Measurements from ENCODE around the gene CCL13. TPM values are rescaled to one million over a fixed set of nuclear protein-coding genes. Genes with fewer than 3 reads are reported as not detected.

The CCL13 gene
- total and polyA plus RNA-seq, 4 donors = 0.12 to 0.84 TPM; not detected in 2

DNA sequence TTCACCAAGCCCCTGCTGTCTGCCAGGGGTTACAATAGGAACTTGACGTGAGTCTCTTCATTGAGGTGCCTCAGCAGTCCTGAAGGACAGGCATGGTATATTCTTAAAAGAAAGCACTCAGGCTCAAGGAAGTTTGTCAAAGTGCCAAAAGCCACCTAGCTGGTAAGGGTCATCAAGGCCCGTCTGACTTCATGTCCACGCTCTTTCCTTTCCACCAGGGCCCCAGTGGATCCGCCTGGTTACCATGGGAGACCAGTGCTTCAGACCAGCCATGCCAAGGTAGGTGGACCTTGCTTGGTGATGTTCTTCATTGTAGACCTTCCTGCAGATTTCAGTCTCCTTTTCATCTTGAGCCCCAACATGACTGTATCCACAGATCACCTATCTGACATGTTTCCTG lies 34.4 kb downstream of the CCL13 start:
- Histone ChIP-seq H3K9ac (ENCODE audit: low read depth in 1 of 2, low read length in 2 of 2) (no peak overlapping the region), H3K4me1 (ENCODE audit: control insufficient read depth in 4 of 4, insufficient read depth in 4 of 4, low read length in 3 of 4) (no peaks in the 10 kb centered on the region), H3K27me3 (ENCODE audit: control insufficient read depth in 4 of 4, insufficient read depth in 4 of 4, low read length in 3 of 4) (peaks cover 0 to 4% (median 0%) of the 10 kb centered on the region in 4 donors), H3K4me3 (ENCODE audit: low read depth in 1 of 3, low read length in 3 of 3) (no peak overlapping the region), H3K27ac (ENCODE audit: low read depth in 1 of 2, low read length in 2 of 2) (no peak overlapping the region), H3K9me3 (ENCODE audit: control insufficient read depth in 4 of 4, low read length in 3 of 4) (no peaks in the 10 kb centered on the region), H3K36me3 (ENCODE audit: control insufficient read depth in 4 of 4, insufficient read depth in 3 of 4, low read depth in 1 of 4, low read length in 3 of 4) (no peaks in the 10 kb centered on the region)
- TF ChIP-seq GABPA (IDR thresholded peaks at IDR 0.05 in 1 of 2, conservative IDR thresholded peaks at IDR 0.05 in 1 of 2) = no peak
- no peak for TF ChIP-seq SP1 (IDR thresholded peaks at IDR 0.05)
- no peak for TF ChIP-seq RXRA (IDR thresholded peaks at IDR 0.05)
- TF ChIP-seq, protein P1, sequence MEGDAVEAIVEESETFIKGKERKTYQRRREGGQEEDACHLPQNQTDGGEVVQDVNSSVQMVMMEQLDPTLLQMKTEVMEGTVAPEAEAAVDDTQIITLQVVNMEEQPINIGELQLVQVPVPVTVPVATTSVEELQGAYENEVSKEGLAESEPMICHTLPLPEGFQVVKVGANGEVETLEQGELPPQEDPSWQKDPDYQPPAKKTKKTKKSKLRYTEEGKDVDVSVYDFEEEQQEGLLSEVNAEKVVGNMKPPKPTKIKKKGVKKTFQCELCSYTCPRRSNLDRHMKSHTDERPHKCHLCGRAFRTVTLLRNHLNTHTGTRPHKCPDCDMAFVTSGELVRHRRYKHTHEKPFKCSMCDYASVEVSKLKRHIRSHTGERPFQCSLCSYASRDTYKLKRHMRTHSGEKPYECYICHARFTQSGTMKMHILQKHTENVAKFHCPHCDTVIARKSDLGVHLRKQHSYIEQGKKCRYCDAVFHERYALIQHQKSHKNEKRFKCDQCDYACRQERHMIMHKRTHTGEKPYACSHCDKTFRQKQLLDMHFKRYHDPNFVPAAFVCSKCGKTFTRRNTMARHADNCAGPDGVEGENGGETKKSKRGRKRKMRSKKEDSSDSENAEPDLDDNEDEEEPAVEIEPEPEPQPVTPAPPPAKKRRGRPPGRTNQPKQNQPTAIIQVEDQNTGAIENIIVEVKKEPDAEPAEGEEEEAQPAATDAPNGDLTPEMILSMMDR (IDR thresholded peaks at IDR 0.05; ENCODE audit: low read depth, low read length, missing input control) = no peak
- TF ChIP-seq YY1 (IDR thresholded peaks at IDR 0.05) = no peak
- no peak for TF ChIP-seq HNF4G (IDR thresholded peaks at IDR 0.05)
- TF ChIP-seq, protein P2, sequence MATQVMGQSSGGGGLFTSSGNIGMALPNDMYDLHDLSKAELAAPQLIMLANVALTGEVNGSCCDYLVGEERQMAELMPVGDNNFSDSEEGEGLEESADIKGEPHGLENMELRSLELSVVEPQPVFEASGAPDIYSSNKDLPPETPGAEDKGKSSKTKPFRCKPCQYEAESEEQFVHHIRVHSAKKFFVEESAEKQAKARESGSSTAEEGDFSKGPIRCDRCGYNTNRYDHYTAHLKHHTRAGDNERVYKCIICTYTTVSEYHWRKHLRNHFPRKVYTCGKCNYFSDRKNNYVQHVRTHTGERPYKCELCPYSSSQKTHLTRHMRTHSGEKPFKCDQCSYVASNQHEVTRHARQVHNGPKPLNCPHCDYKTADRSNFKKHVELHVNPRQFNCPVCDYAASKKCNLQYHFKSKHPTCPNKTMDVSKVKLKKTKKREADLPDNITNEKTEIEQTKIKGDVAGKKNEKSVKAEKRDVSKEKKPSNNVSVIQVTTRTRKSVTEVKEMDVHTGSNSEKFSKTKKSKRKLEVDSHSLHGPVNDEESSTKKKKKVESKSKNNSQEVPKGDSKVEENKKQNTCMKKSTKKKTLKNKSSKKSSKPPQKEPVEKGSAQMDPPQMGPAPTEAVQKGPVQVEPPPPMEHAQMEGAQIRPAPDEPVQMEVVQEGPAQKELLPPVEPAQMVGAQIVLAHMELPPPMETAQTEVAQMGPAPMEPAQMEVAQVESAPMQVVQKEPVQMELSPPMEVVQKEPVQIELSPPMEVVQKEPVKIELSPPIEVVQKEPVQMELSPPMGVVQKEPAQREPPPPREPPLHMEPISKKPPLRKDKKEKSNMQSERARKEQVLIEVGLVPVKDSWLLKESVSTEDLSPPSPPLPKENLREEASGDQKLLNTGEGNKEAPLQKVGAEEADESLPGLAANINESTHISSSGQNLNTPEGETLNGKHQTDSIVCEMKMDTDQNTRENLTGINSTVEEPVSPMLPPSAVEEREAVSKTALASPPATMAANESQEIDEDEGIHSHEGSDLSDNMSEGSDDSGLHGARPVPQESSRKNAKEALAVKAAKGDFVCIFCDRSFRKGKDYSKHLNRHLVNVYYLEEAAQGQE (IDR thresholded peaks at IDR 0.05) = no peak
- no peak for TF ChIP-seq JUND (IDR thresholded peaks at IDR 0.05)
- no peak for TF ChIP-seq FOXA1 (IDR thresholded peaks at IDR 0.05)
- no peak for TF ChIP-seq NR2F2 (IDR thresholded peaks at IDR 0.05)
- no peak for TF ChIP-seq HNF4A (conservative IDR thresholded peaks at IDR 0.05)
- DNase-seq (ENCODE audit: low spot score) = no peak
- WGBS = 80% methylated on average over 4 of the region's 4 CpGs

DNA sequence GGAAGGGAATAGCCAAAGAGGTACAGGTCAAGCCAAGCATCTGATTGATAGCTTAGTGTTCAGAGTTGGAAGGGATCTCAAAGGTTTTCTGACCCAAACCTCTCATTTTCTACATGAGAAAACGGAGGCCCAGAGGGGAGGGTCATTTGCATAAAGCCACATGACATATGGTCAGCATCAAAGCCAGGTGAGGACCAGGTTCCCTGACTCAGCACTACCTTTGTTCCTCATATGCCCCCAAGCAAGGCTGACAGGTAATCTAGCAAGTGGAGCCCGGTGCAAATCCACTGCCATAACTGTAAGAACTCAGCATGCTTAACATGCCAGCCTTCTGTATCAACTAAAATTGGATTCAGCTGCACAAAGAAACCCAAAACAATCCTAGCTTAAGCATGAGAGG lies 35.0 kb downstream of the CCL13 start:
- Histone ChIP-seq H3K9me3 (ENCODE audit: control insufficient read depth in 4 of 4, low read length in 3 of 4) (no peaks in the 10 kb centered on the region), H3K27me3 (ENCODE audit: control insufficient read depth in 4 of 4, insufficient read depth in 4 of 4, low read length in 3 of 4) (peaks cover 0 to 4% (median 0%) of the 10 kb centered on the region in 4 donors), H3K4me3 (ENCODE audit: low read depth in 1 of 3, low read length in 3 of 3) (no peak overlapping the region), H3K36me3 (ENCODE audit: control insufficient read depth in 4 of 4, insufficient read depth in 3 of 4, low read depth in 1 of 4, low read length in 3 of 4) (no peaks in the 10 kb centered on the region), H3K4me1 (ENCODE audit: control insufficient read depth in 4 of 4, insufficient read depth in 4 of 4, low read length in 3 of 4) (no peaks in the 10 kb centered on the region), H3K27ac (ENCODE audit: low read depth in 1 of 2, low read length in 2 of 2) (no peak overlapping the region), H3K9ac (ENCODE audit: low read depth in 1 of 2, low read length in 2 of 2) (no peak overlapping the region)
- TF ChIP-seq EGR1 (IDR thresholded peaks at IDR 0.05; ENCODE audit: low read depth in 2 of 2) (no peak), FOXA1 (IDR thresholded peaks at IDR 0.05) (no peak), YY1 (IDR thresholded peaks at IDR 0.05) (no peak), HNF4A (conservative IDR thresholded peaks at IDR 0.05) (no peak), FOXA2 (IDR thresholded peaks at IDR 0.05) (no peak), HNF4G (IDR thresholded peaks at IDR 0.05) (no peak), JUND (IDR thresholded peaks at IDR 0.05) (no peak), NR2F2 (IDR thresholded peaks at IDR 0.05) (no peak)
- TF ChIP-seq, protein P3, sequence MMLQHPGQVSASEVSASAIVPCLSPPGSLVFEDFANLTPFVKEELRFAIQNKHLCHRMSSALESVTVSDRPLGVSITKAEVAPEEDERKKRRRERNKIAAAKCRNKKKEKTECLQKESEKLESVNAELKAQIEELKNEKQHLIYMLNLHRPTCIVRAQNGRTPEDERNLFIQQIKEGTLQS (IDR thresholded peaks at IDR 0.05) = no peak
- TF ChIP-seq, protein P1 (IDR thresholded peaks at IDR 0.05; ENCODE audit: low read depth, low read length, missing input control) = no peak
- TF ChIP-seq, protein P4, sequence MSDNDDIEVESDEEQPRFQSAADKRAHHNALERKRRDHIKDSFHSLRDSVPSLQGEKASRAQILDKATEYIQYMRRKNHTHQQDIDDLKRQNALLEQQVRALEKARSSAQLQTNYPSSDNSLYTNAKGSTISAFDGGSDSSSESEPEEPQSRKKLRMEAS (IDR thresholded peaks at IDR 0.05) = no peak
- no peak for DNase-seq (ENCODE audit: low spot score)
- WGBS = 77% methylated on average over 2 of the region's 2 CpGs
